HepG2 (cell line): ENCODE results near the gene PHKG2. TPM values are rescaled to one million over a fixed set of nuclear protein-coding genes. Genes with fewer than 3 reads are reported as not detected.

Experiments used
- HOXA3 ChIP-seq: sonication (generic); formaldehyde crosslinking; IDR thresholded peaks from 2 replicates; pipeline ENCODE4 v1.5.0; 2020; ENCODE audit warnings: missing genetic modification reagents
- THAP11 ChIP-seq: IDR thresholded peaks from 2 replicates; pipeline ENCODE4 v1.6.1; 2016; ENCODE audit warnings: missing biosample characterization, missing genetic modification reagents
- ZFX ChIP-seq: sonication (generic); formaldehyde crosslinking; IDR thresholded peaks from 2 replicates; pipeline ENCODE4 v1.4.0; 2020; ENCODE audit warnings: mild to moderate bottlenecking, low read depth, missing genetic modification reagents, moderate library complexity
- ZNF160 ChIP-seq: sonication (generic); formaldehyde crosslinking; IDR thresholded peaks from 2 replicates; pipeline ENCODE4 v1.8.0; 2022; ENCODE audit warnings: mild to moderate bottlenecking, inconsistent platforms, missing genetic modification reagents
- ZNF274 ChIP-seq: sonication (generic); formaldehyde crosslinking; IDR thresholded peaks from 2 replicates; pipeline ENCODE4 v1.5.1; 2020; ENCODE audit warnings: mild to moderate bottlenecking, missing genetic modification reagents
- ZNF3 ChIP-seq: IDR thresholded peaks from 2 replicates; pipeline ENCODE4 v1.7.0; 2017; ENCODE audit warnings: inconsistent platforms
- ZNF678 ChIP-seq: sonication (generic); formaldehyde crosslinking; IDR thresholded peaks from 2 replicates; pipeline ENCODE4 v1.4.0; 2020; ENCODE audit warnings: mild to moderate bottlenecking, missing genetic modification reagents
- ZNF703 ChIP-seq: sonication (generic); formaldehyde crosslinking; IDR thresholded peaks from 2 replicates; pipeline ENCODE4 v1.5.1; 2020; ENCODE audit warnings: missing genetic modification reagents, mild to moderate bottlenecking, moderate library complexity, borderline replicate concordance
- polyA plus RNA-seq, 8 experiments: library from polyadenylated mRNA; depleted of rRNA in 3 of 8; stranded (reverse) in 7 of 8; unstranded in 1 of 8; fragments of >200 nt; fragmentation: Illumina TruSeq in 4 of 8; extraction: Trizol in 4 of 8; gene quantifications; 2 replicates each; pipeline versions ENCODE4 v1.2.1 to v1.2.3, GENCODE V29; 2011 to 2016; ENCODE audit warnings: low read depth in 4 of 8, missing spikeins in 1 of 8, mixed read lengths in 1 of 8; ENCODE audit not compliant: insufficient read depth in 1 of 8
- total RNA-seq, 5 experiments: library from RNA; depleted of rRNA; stranded (reverse); fragments of >200 nt; fragmentation: Illumina TruSeq; extraction: Trizol; gene quantifications; 2 replicates each; pipeline ENCODE4 v1.2.3, GENCODE V29; 2016; ENCODE audit warnings: low read depth in 1 of 5
- TF ChIP-seq, protein P1 (sequence below), 2 experiments: sonication (generic) in 1 of 2; formaldehyde crosslinking in 1 of 2; IDR thresholded peaks; 2 replicates each; pipeline versions ENCODE4 v1.4.0 to v1.6.1; 2018 to 2020; ENCODE audit warnings: missing genetic modification reagents in 2 of 2, borderline replicate concordance in 1 of 2, low read depth in 1 of 2, mild to moderate bottlenecking in 1 of 2, missing biosample characterization in 1 of 2
- TF ChIP-seq, protein P2 (sequence below): sonication (generic); formaldehyde crosslinking; IDR thresholded peaks from 2 replicates; pipeline ENCODE4 v1.4.0; 2020; ENCODE audit warnings: missing genetic modification reagents
- TF ChIP-seq, protein P3 (sequence below): sonication (generic); formaldehyde crosslinking; IDR thresholded peaks from 2 replicates; pipeline ENCODE4 v1.4.0; 2020; ENCODE audit warnings: missing genetic modification reagents

The PHKG2 gene
- total and polyA plus RNA-seq, 2 of the 13 experiments (the other 11 are each of a cell fraction or from before 2014, with no cell fraction given), result 37.4 to 42.1 TPM

DNA sequence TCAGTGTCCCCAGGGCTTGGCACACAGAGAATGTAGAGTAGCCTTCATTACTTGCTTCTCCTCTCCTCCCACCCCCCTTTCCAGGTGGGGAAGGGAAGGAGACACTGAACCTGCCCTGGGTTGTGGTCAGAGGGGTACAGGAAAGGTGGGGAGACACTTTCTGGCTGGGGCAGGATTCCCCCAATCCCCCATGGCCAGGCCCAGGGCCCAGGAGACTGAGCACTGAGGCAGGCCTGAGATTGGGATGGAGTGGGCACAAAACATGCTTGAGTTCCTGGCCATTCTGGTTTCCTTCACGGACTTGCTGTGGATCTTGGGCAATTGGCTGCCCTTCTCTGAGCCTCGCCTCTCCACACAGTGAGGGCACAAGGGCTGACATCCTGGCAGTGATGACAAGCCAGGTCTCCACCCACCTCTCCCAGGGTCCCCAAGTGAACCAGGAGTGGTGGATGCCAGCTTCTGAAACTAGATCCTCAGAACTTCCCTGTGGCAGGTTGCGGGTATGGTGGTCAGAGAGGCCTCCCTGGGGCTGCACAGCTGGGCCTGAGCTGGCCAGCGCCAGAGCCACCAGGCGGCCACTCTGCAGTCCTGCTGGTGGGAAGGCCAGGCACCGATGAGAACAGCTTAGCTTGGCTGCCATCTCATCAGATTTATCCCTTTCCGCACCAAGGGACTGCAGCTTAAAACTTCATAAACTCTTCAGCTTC, 29.5 kb downstream of the PHKG2 start (continued):
- peak; percentile 35; the same call in 1 of the 2 replicates for TF ChIP-seq ZFX (CRISPR knock-in tag)
- TF ChIP-seq ZNF274 (CRISPR knock-in tag), result 0 out of 2 replicates have a peak, but pooled peaks have one; percentile 24
- TF ChIP-seq HOXA3 (CRISPR knock-in tag), result peak; percentile 54; the same call in 1 of the 2 replicates
- TF ChIP-seq ZNF678, result no peak
- TF ChIP-seq, protein P1, sequence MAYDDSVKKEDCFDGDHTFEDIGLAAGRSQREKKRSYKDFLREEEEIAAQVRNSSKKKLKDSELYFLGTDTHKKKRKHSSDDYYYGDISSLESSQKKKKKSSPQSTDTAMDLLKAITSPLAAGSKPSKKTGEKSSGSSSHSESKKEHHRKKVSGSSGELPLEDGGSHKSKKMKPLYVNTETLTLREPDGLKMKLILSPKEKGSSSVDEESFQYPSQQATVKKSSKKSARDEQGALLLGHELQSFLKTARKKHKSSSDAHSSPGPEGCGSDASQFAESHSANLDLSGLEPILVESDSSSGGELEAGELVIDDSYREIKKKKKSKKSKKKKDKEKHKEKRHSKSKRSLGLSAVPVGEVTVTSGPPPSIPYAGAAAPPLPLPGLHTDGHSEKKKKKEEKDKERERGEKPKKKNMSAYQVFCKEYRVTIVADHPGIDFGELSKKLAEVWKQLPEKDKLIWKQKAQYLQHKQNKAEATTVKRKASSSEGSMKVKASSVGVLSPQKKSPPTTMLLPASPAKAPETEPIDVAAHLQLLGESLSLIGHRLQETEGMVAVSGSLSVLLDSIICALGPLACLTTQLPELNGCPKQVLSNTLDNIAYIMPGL (CRISPR knock-in tag; IDR thresholded peaks at IDR 0.05; ENCODE audit: borderline replicate concordance in 1 of 2, low read depth in 1 of 2), result no peak
- no peak; the same call in 1 of the 2 replicates for TF ChIP-seq THAP11 (CRISPR knock-in tag)
- TF ChIP-seq, protein P2, sequence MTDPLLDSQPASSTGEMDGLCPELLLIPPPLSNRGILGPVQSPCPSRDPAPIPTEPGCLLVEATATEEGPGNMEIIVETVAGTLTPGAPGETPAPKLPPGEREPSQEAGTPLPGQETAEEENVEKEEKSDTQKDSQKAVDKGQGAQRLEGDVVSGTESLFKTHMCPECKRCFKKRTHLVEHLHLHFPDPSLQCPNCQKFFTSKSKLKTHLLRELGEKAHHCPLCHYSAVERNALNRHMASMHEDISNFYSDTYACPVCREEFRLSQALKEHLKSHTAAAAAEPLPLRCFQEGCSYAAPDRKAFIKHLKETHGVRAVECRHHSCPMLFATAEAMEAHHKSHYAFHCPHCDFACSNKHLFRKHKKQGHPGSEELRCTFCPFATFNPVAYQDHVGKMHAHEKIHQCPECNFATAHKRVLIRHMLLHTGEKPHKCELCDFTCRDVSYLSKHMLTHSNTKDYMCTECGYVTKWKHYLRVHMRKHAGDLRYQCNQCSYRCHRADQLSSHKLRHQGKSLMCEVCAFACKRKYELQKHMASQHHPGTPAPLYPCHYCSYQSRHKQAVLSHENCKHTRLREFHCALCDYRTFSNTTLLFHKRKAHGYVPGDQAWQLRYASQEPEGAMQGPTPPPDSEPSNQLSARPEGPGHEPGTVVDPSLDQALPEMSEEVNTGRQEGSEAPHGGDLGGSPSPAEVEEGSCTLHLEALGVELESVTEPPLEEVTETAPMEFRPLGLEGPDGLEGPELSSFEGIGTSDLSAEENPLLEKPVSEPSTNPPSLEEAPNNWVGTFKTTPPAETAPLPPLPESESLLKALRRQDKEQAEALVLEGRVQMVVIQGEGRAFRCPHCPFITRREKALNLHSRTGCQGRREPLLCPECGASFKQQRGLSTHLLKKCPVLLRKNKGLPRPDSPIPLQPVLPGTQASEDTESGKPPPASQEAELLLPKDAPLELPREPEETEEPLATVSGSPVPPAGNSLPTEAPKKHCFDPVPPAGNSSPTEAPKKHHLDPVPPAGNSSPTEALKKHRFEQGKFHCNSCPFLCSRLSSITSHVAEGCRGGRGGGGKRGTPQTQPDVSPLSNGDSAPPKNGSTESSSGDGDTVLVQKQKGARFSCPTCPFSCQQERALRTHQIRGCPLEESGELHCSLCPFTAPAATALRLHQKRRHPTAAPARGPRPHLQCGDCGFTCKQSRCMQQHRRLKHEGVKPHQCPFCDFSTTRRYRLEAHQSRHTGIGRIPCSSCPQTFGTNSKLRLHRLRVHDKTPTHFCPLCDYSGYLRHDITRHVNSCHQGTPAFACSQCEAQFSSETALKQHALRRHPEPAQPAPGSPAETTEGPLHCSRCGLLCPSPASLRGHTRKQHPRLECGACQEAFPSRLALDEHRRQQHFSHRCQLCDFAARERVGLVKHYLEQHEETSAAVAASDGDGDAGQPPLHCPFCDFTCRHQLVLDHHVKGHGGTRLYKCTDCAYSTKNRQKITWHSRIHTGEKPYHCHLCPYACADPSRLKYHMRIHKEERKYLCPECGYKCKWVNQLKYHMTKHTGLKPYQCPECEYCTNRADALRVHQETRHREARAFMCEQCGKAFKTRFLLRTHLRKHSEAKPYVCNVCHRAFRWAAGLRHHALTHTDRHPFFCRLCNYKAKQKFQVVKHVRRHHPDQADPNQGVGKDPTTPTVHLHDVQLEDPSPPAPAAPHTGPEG, result 0 out of 2 replicates have a peak, but pooled peaks have one; percentile 66
- TF ChIP-seq, protein P3, sequence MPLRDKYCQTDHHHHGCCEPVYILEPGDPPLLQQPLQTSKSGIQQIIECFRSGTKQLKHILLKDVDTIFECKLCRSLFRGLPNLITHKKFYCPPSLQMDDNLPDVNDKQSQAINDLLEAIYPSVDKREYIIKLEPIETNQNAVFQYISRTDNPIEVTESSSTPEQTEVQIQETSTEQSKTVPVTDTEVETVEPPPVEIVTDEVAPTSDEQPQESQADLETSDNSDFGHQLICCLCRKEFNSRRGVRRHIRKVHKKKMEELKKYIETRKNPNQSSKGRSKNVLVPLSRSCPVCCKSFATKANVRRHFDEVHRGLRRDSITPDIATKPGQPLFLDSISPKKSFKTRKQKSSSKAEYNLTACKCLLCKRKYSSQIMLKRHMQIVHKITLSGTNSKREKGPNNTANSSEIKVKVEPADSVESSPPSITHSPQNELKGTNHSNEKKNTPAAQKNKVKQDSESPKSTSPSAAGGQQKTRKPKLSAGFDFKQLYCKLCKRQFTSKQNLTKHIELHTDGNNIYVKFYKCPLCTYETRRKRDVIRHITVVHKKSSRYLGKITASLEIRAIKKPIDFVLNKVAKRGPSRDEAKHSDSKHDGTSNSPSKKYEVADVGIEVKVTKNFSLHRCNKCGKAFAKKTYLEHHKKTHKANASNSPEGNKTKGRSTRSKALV (CRISPR knock-in tag), result no peak
- no peak for TF ChIP-seq ZNF703 (CRISPR knock-in tag)
- no peak for TF ChIP-seq ZNF3 (CRISPR knock-in tag)
- 0 out of 2 replicates have a peak, but pooled peaks have one; percentile 34 for TF ChIP-seq ZNF160 (CRISPR knock-in tag)
